ENCODE results near the gene COQ4.

- TF ChIP-seq CTCF (IDR thresholded peaks at IDR 0.05), result no peak
- TF ChIP-seq POLR2AphosphoS5 (IDR thresholded peaks at IDR 0.05), result no peak
- TF ChIP-seq POLR2A (IDR thresholded peaks at IDR 0.05), result no peak
Observed at GRCh38 chr9:128382261-128382660, 59.6 kb downstream of the COQ4 start.
